ENCODE measurements around the gene UQCC3.

GRCh38 chr11:62716816-62717215 lies 45.3 kb downstream of the UQCC3 start:
- TF ChIP-seq, protein P1, sequence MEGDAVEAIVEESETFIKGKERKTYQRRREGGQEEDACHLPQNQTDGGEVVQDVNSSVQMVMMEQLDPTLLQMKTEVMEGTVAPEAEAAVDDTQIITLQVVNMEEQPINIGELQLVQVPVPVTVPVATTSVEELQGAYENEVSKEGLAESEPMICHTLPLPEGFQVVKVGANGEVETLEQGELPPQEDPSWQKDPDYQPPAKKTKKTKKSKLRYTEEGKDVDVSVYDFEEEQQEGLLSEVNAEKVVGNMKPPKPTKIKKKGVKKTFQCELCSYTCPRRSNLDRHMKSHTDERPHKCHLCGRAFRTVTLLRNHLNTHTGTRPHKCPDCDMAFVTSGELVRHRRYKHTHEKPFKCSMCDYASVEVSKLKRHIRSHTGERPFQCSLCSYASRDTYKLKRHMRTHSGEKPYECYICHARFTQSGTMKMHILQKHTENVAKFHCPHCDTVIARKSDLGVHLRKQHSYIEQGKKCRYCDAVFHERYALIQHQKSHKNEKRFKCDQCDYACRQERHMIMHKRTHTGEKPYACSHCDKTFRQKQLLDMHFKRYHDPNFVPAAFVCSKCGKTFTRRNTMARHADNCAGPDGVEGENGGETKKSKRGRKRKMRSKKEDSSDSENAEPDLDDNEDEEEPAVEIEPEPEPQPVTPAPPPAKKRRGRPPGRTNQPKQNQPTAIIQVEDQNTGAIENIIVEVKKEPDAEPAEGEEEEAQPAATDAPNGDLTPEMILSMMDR (IDR thresholded peaks at IDR 0.05; ENCODE audit: low read length): no peak
- TF ChIP-seq EZH2 (IDR thresholded peaks at IDR 0.05; ENCODE audit: borderline replicate concordance, low read length): no peak

Data from OCI-LY1 (cell line).